SK-N-SH treated with all-trans-retinoic acid at 6 μM for 48 hours (cell line): Measurements from ENCODE around the gene ORAI2.

Source experiments
- ISL1 ChIP-seq: fragments of 250-450 bp; sonication (Bioruptor Pico); IDR thresholded peaks from 2 replicates; pipeline ENCODE4 v2.1.2; 2022; ENCODE audit warnings: mild to moderate bottlenecking, moderate library complexity
- TCF4 ChIP-seq: fragments of 250-450 bp; sonication (Bioruptor Pico); IDR thresholded peaks from 2 replicates; pipeline ENCODE4 v1.8.0; 2021; ENCODE audit warnings: mild to moderate bottlenecking, moderate library complexity, borderline replicate concordance
- TF ChIP-seq, protein P1 (sequence below): fragments of 250-450 bp; sonication (Bioruptor Pico); IDR thresholded peaks from 2 replicates; pipeline ENCODE4 v1.8.0; 2020; ENCODE audit warnings: mild to moderate bottlenecking, moderate library complexity, borderline replicate concordance

DNA sequence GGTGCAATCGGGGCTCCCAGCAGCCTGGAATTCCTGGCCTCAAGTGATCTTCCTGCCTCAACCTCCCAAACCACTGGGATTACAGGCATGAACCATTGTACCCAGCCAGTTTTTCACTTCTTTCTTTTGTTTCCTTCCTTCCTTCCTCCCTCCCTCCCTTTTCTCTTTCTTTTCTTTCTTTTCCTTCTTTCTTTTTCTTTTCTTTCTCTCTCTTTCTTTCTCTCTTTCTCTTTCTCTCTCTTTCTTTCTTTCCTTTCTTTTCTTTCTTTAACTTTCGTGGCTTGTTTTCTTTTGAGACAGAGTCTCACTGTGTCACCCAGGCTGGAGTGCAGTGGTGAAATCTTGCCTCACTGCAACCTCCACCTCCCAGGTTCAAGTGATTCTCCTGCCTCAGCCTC lies 12.3 kb downstream of the ORAI2 start:
- TF ChIP-seq ISL1 (CRISPR knock-in tag) (no peak), TCF4 (CRISPR knock-in tag) (no peak)
- TF ChIP-seq, protein P1, sequence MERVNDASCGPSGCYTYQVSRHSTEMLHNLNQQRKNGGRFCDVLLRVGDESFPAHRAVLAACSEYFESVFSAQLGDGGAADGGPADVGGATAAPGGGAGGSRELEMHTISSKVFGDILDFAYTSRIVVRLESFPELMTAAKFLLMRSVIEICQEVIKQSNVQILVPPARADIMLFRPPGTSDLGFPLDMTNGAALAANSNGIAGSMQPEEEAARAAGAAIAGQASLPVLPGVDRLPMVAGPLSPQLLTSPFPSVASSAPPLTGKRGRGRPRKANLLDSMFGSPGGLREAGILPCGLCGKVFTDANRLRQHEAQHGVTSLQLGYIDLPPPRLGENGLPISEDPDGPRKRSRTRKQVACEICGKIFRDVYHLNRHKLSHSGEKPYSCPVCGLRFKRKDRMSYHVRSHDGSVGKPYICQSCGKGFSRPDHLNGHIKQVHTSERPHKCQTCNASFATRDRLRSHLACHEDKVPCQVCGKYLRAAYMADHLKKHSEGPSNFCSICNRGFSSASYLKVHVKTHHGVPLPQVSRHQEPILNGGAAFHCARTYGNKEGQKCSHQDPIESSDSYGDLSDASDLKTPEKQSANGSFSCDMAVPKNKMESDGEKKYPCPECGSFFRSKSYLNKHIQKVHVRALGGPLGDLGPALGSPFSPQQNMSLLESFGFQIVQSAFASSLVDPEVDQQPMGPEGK (CRISPR knock-in tag) = no peak
